ENCODE results near the gene AKR1C1. TPM values are rescaled to one million over a fixed set of nuclear protein-coding genes. Genes with fewer than 3 reads are reported as not detected.
"Not testable (repeated sequence)": the region's sequence is repeated elsewhere in the genome, so short reads cannot be mapped to it uniquely, and the experiment has no call there.

AKR1C1 gene
- total RNA-seq, 1 donor from 2014 or later = 1.3 TPM

DNA sequence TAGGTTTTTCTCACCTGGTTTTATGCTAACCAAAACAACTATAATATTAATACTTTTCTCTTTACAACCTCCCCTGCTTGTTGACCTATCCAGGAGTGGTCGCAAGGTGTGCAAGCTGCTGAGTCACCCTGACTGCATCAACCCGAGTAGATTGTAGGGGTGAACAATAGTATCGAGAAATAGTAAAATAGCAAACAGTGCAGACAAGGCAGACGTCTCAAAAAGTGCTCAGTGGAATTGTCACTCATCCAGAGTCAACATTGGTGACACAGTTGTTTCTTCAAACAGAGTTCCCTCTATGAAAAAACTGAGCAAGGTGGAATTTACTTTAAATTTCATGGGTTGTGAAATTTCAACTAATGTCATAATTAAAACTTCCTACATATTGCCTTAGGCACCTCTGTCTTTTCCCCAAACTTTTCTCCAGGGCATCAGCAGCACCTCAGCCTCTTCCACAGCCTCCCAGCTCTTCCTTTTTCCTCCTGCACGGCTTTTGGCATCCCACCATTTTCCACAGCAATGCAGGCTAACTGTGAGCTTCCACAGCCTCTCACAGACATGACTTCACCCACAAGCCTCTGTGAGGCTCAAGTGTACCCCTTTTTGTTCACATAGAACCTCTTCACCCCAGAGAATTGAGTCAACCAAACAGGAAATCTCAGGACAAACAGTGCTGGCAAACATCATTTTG lies 6.1 kb upstream of the AKR1C1 start:
- H3K4me1 Mint-ChIP-seq (ENCODE audit: low read depth); H3K27me3 Mint-ChIP-seq (ENCODE audit: low read depth); H3K36me3 Mint-ChIP-seq (ENCODE audit: low read depth); DNase-seq (ENCODE audit: low spot score); H3K9me3 Mint-ChIP-seq; H3K27ac Mint-ChIP-seq; H3K4me3 Mint-ChIP-seq (ENCODE audit: low read depth); intact Hi-C loops (cut with micrococcal nuclease): not testable (repeated sequence)

DNA sequence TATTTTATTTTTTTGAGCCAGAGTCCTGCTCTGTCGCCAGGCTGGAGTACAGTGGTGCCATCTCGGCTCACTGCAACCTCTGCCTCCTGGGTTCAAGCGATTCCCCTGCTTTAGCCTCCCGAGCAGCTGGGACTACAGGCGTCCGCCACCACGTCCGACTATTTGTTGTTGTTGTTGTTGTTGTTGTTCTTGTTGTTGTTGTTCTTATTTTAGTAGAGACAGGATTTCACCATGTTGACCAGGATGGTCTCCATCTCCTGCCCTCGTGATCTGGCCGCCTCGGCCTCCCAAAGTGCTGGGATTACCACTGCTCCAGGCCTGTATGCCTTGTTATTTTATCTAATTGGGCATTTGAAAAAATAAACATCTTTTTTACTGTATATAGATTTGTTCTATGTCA lies 1.7 kb upstream of the AKR1C1 start:
- H3K27ac Mint-ChIP-seq; H3K9me3 Mint-ChIP-seq; H3K27me3 Mint-ChIP-seq (ENCODE audit: low read depth); H3K4me1 Mint-ChIP-seq (ENCODE audit: low read depth); intact Hi-C loops (cut with micrococcal nuclease); DNase-seq (ENCODE audit: low spot score); H3K4me3 Mint-ChIP-seq (ENCODE audit: low read depth); H3K36me3 Mint-ChIP-seq (ENCODE audit: low read depth): not testable (repeated sequence)

DNA sequence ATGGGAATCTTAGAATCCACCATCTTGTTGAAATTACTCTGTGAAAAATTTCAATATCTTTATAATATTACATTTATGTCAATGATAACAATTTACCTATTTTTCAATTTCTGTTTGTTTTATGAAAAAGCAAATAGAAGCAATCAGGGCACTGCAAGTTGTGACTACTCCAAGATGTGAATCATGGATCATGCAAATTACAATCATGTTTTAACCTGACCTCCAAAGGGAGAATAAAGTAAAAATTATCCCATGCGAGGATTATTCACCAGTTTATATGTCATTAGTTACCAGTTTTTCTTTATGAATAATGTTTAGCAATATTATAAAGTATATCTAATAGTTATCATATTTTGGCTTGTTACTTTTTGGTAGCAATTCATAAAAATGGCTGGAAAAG lies 907 bp upstream of the AKR1C1 start:
- intact Hi-C loops (cut with micrococcal nuclease); H3K36me3 Mint-ChIP-seq (ENCODE audit: low read depth); H3K4me3 Mint-ChIP-seq (ENCODE audit: low read depth); H3K27me3 Mint-ChIP-seq (ENCODE audit: low read depth); H3K9me3 Mint-ChIP-seq; H3K4me1 Mint-ChIP-seq (ENCODE audit: low read depth); H3K27ac Mint-ChIP-seq; DNase-seq (ENCODE audit: low spot score): not testable (repeated sequence)

DNA sequence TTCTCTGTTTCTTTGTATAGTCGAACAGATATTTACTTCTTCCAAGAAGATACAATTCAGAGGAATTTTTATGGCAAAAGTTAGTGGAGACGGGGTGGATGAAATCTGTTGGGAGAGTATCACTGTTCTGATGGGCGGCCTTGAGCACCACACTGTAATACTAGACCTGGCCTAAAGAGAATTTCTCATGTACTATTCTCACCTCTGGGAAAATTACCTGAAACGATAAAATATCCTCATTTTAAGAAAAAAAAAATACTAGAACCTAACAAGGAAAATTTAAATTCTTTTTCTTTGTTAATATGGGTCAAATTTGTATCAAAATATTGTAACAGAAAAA lies 570 bp downstream of the AKR1C1 start:
- H3K4me1 Mint-ChIP-seq (ENCODE audit: low read depth); H3K9me3 Mint-ChIP-seq; intact Hi-C loops (cut with micrococcal nuclease); DNase-seq (ENCODE audit: low spot score); H3K27ac Mint-ChIP-seq; H3K4me3 Mint-ChIP-seq (ENCODE audit: low read depth); H3K36me3 Mint-ChIP-seq (ENCODE audit: low read depth); H3K27me3 Mint-ChIP-seq (ENCODE audit: low read depth): not testable (repeated sequence)

DNA sequence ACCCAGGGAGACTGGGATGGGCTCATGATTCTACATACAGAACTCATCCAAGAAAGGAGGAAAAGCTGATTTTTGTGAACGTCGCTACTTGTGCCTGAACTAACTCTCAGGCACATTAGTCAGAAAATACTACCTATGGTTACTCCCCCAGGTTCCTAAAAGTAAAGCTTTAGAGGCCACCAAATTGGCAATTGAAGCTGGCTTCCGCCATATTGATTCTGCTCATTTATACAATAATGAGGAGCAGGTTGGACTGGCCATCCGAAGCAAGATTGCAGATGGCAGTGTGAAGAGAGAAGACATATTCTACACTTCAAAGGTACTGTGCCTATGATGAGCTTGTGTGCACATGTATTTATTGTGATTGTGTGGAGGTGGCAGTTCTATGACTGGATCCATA lies 2.5 kb downstream of the AKR1C1 start:
- H3K27me3 Mint-ChIP-seq (ENCODE audit: low read depth); H3K9me3 Mint-ChIP-seq; H3K36me3 Mint-ChIP-seq (ENCODE audit: low read depth); H3K27ac Mint-ChIP-seq; intact Hi-C loops (cut with micrococcal nuclease); DNase-seq (ENCODE audit: low spot score); H3K4me1 Mint-ChIP-seq (ENCODE audit: low read depth); H3K4me3 Mint-ChIP-seq (ENCODE audit: low read depth): not testable (repeated sequence)

DNA sequence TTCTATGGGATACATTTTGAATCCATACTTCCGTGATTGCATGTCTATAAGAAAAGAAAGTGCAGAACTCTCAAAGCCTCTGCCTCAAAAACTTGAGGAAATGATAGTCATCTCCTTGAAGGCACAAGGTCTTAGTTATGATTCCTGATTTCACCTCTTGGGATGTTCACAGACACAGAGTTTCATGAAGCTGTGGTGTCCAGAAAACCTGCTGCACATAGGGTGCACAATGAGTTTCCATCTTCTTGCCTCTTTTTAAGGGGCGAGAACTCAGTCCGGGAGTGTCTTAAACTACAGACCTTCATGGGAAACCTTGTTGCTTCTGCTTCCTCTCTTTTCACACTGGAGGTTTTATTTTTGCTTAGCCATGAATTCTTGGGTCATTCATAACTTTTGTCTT lies 4.0 kb downstream of the AKR1C1 start:
- H3K9me3 Mint-ChIP-seq; H3K4me3 Mint-ChIP-seq (ENCODE audit: low read depth); H3K27me3 Mint-ChIP-seq (ENCODE audit: low read depth); intact Hi-C loops (cut with micrococcal nuclease); H3K27ac Mint-ChIP-seq; H3K36me3 Mint-ChIP-seq (ENCODE audit: low read depth); H3K4me1 Mint-ChIP-seq (ENCODE audit: low read depth); DNase-seq (ENCODE audit: low spot score): not testable (repeated sequence)

DNA sequence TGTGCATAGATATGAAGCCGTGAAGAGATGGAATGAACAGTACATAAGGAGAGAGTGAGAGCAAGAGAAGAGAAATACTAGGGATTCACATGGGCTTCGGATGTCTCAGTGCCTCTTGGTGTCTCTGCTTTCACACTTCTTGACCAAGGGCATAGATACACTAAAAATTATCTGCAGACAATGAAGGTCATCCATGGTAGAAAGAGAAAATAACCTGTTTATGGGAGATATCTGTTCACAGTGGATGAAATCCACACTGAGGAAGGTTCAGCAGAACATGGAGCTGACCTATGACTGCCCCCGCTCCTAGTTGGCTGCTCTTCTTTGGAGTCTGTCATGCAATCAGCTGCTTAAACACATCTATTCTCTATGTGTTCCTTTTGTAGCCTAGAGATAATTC lies 6.1 kb downstream of the AKR1C1 start:
- DNase-seq (ENCODE audit: low spot score); H3K27ac Mint-ChIP-seq; H3K36me3 Mint-ChIP-seq (ENCODE audit: low read depth); H3K4me3 Mint-ChIP-seq (ENCODE audit: low read depth); intact Hi-C loops (cut with micrococcal nuclease); H3K9me3 Mint-ChIP-seq; H3K27me3 Mint-ChIP-seq (ENCODE audit: low read depth); H3K4me1 Mint-ChIP-seq (ENCODE audit: low read depth): not testable (repeated sequence)

DNA sequence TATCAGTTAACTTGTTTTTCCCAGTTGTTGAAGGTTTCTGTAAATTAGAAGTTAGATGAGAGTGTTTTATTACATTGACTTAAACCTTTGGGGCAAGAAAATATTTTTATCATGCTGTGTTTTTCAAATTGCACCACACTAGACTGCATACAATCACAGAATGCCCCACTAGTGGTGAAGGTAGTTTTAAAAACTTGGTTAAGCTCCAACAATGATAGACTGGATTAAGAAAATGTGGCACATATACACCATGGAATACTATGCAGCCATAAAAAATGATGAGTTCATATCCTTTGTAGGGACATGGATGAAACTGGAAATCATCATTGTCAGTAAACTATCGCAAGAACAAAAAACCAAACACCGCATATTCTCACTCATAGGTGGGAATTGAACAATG lies 7.1 kb downstream of the AKR1C1 start:
- H3K9me3 Mint-ChIP-seq; H3K27me3 Mint-ChIP-seq (ENCODE audit: low read depth); H3K4me3 Mint-ChIP-seq (ENCODE audit: low read depth); H3K4me1 Mint-ChIP-seq (ENCODE audit: low read depth); H3K36me3 Mint-ChIP-seq (ENCODE audit: low read depth); DNase-seq (ENCODE audit: low spot score); intact Hi-C loops (cut with micrococcal nuclease); H3K27ac Mint-ChIP-seq: not testable (repeated sequence)

DNA sequence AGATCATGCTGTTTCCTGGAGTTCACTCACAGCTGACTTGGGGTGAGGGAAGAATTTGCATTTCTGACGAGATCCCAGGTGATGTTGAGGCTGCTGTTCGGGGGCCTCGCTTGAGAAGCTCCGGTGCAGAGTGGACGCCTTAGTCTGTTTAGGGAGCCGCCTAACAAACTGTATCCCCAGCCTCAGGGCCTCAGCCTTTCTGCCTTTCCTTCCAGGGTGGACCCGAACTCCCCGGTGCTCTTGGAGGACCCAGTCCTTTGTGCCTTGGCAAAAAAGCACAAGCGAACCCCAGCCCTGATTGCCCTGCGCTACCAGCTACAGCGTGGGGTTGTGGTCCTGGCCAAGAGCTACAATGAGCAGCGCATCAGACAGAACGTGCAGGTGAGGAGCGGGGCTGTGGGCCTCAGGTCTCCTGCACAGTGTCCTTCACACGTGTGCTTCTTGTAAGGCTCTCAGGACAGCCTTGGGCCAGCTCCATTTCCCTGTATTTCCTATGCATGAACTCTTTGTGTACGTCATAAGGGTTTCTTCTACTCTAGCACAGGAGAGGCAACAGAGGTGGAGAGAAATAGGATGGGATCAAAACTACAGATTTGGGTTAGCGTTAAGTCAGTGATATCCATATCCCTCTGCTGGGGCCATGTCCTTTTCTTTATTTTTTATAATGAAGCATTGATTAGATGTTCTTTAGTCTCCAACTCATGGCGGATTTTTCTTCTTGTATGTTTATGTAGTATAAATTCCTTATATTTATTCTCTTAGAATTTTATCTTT lies 9.3 kb downstream of the AKR1C1 start:
- H3K4me3 Mint-ChIP-seq (ENCODE audit: low read depth); H3K27me3 Mint-ChIP-seq (ENCODE audit: low read depth); H3K36me3 Mint-ChIP-seq (ENCODE audit: low read depth); DNase-seq (ENCODE audit: low spot score); H3K9me3 Mint-ChIP-seq; H3K4me1 Mint-ChIP-seq (ENCODE audit: low read depth); intact Hi-C loops (cut with micrococcal nuclease); H3K27ac Mint-ChIP-seq: not testable (repeated sequence)

DNA sequence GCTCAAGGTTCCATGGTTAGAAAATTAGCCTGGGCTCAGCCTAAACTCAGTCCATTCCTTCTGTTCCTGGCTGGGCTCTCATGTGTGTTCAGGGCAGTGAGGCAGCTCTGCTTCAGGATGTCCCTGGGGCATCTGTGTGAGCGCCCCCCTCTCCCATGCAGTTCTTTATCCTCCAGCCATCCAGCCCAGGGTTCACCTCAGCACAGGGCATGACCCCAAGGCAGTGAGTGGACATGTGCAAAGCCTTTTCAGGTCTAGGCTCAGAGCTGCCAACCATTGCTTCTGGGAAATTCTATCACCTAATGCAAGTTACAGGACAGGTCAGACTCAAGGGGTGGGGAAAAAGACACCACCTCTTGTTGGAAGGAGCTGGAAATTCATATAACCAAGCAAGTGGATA lies 10.1 kb downstream of the AKR1C1 start:
- H3K27ac Mint-ChIP-seq; H3K4me3 Mint-ChIP-seq (ENCODE audit: low read depth); H3K27me3 Mint-ChIP-seq (ENCODE audit: low read depth); intact Hi-C loops (cut with micrococcal nuclease); H3K4me1 Mint-ChIP-seq (ENCODE audit: low read depth); H3K36me3 Mint-ChIP-seq (ENCODE audit: low read depth); H3K9me3 Mint-ChIP-seq; DNase-seq (ENCODE audit: low spot score): not testable (repeated sequence)

DNA sequence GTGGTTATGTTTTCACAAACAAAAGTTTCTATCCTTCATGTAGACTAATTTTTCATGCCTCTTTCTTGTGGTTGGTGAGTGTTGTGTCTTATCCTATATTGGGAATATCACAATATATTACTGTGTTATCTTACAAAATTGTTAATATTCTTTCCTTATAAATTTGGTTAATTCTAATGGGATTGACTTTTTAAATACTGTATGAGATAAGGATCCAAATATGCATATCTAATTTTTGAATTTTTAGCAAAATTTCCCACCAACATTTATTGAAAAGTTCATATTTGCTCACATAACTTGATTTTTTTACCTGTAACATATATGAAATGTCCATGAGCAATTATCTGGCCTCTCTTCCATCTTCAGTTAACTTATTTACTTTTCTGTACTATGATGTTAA lies 11.2 kb downstream of the AKR1C1 start:
- H3K36me3 Mint-ChIP-seq (ENCODE audit: low read depth); DNase-seq (ENCODE audit: low spot score); H3K27me3 Mint-ChIP-seq (ENCODE audit: low read depth); H3K9me3 Mint-ChIP-seq; intact Hi-C loops (cut with micrococcal nuclease); H3K4me3 Mint-ChIP-seq (ENCODE audit: low read depth); H3K27ac Mint-ChIP-seq; H3K4me1 Mint-ChIP-seq (ENCODE audit: low read depth): not testable (repeated sequence)

DNA sequence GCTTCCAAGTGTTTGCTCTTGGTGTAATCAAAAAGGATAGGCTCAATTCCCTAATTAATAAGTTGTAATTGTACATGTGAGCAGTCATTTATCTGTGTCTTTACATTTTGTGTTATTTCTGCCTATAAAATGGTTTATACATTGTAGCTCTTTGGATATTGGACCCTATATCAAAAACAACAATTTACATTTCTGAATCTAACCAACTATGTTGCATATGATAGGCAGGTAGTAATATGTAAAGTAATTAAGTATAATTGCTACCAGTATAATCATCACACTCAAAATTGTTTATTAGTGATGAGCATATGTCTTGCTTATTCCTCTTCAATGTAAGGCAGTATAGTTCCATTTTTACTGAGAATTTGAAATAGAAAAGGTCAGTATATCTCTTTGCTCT lies 13.8 kb downstream of the AKR1C1 start:
- Mint-ChIP-seq H3K9me3 (no peaks in the 10 kb centered on the region), H3K27me3 (ENCODE audit: low read depth) (no peaks in the 10 kb centered on the region), H3K27ac (no peak overlapping the region), H3K4me1 (ENCODE audit: low read depth) (no peaks in the 10 kb centered on the region), H3K36me3 (ENCODE audit: low read depth) (no peaks in the 10 kb centered on the region), H3K4me3 (ENCODE audit: low read depth) (no peak overlapping the region)
- intact Hi-C loops (cut with micrococcal nuclease) = no loop called here
- no peak for DNase-seq (ENCODE audit: low spot score)

DNA sequence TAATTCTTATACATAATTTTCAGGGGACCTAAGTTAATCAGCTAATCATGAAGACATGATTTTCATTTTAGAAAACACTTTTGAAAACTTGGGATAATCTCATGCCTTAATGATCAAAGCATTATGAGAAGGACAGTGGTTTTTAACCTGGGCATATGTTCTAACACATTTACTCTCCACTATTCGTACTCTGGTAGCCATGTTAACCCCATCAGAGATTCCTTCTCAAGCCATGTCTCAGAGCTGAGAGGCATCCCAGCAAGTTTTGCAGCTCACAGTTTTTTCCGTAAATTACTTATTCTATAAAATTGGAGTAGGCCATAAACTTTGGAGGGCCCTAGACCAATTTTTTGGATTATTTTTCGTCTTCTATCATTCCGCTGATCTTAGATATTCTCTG lies 15.7 kb downstream of the AKR1C1 start:
- intact Hi-C loops (cut with micrococcal nuclease) = no loop called here
- Mint-ChIP-seq H3K27ac (no peak overlapping the region), H3K4me3 (ENCODE audit: low read depth) (no peak overlapping the region), H3K9me3 (no peaks in the 10 kb centered on the region), H3K27me3 (ENCODE audit: low read depth) (no peaks in the 10 kb centered on the region), H3K4me1 (ENCODE audit: low read depth) (no peaks in the 10 kb centered on the region), H3K36me3 (ENCODE audit: low read depth) (no peaks in the 10 kb centered on the region)
- no peak for DNase-seq (ENCODE audit: low spot score)

DNA sequence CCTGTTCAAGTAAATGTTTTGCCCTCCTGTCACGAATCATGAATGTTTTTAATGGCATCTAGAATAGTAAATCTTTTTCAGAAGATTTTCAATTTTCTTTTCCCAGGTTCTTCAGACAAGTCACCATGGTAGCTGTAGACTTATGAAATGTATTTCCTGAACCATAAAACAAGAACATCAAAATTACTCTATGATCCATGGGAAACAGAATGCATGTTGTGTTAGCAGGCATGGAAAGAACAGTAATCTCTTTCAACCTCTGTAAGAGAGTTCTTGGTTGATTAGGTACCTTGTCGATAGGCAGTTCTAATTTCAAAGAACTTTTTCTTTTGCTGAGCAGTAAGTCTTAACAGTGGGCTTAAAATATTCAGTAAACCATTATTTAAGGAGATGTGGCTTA lies 17.6 kb downstream of the AKR1C1 start:
- Mint-ChIP-seq H3K27me3 (ENCODE audit: low read depth) (no peaks in the 10 kb centered on the region), H3K9me3 (no peaks in the 10 kb centered on the region), H3K36me3 (ENCODE audit: low read depth) (no peaks in the 10 kb centered on the region), H3K4me3 (ENCODE audit: low read depth) (no peak overlapping the region), H3K27ac (no peak overlapping the region), H3K4me1 (ENCODE audit: low read depth) (no peaks in the 10 kb centered on the region)
- intact Hi-C loops (cut with micrococcal nuclease) = no loop called here
- DNase-seq (ENCODE audit: low spot score) = no peak

Data from activated T-helper 2 cell treated with anti-CD3 and anti-CD28 coated beads, Interferon-gamma antibody, Interleukin-2, Interleukin-4, amounts not matched to agents 10 μg/mL and 5 μg/mL and 100 μg/mL, durations not matched to agents 14 hours and 24 hours and 36 hours (primary cell).